Endothelial cell of umbilical vein (primary cell): ENCODE data around the gene DPP10. TPM values are rescaled to one million over a fixed set of nuclear protein-coding genes. Genes with fewer than 3 reads are reported as not detected.

Source experiments
- BruUV-seq: library from RNA; stranded (reverse); fragments of 400-500 nt; replicated peaks from 2 replicates; lab custom pipeline; 2021; lab: Mats Ljungman, UMichigan
- CTCF ChIA-PET: fragments of 300-600, 350-600 bp; sonication (Branson Sonifier 250); formaldehyde crosslinking; loops from one replicate; lab custom pipeline; 2021; ENCODE audit warnings: antibody characterized with exemption, inconsistent platforms; lab: Charles Lee
- POLR2A ChIA-PET: fragments of 300-600, 350-600 bp; sonication (Branson Sonifier 250); formaldehyde crosslinking; loops from one replicate; lab custom pipeline; 2021; ENCODE audit warnings: antibody characterized with exemption, inconsistent platforms; lab: Charles Lee
- DNase-seq: peaks from one replicate; pipeline ENCODE4 v3.0.0-alpha.2; 2011; ENCODE audit warnings: low read depth, low spot score
- FAIRE-seq: peaks from 2 replicates; lab custom pipeline; 2011; peaks lifted over from hg19 to GRCh38; lab: Jason Lieb, UNC
- H2AFZ ChIP-seq: 2 replicates; pipeline ENCODE4 v1.6.0; 2012; ENCODE audit warnings: low read depth, low read length, control low read depth, inconsistent platforms
- H3K27ac ChIP-seq: 2 replicates; pipeline ENCODE4 v1.5.1; 2011; ENCODE audit warnings: low read depth, mild to moderate bottlenecking, control low read depth, low read length, moderate library complexity; ENCODE audit not compliant: insufficient read depth
- H3K27me3 ChIP-seq, 2 experiments: 2 replicates each; pipeline versions ENCODE4 v1.6.0 to v1.6.1; 2011; ENCODE audit warnings: low read length in 2 of 2, mixed read lengths in 1 of 2; ENCODE audit not compliant: control insufficient read depth in 2 of 2, insufficient read depth in 2 of 2
- H3K36me3 ChIP-seq, 2 experiments: 2 replicates in 1 of 2; 3 replicates in 1 of 2; pipeline ENCODE4 v1.5.1; 2011; ENCODE audit warnings: low read length in 2 of 2, mild to moderate bottlenecking in 1 of 2, moderate library complexity in 1 of 2; ENCODE audit not compliant: control insufficient read depth in 2 of 2, insufficient read depth in 2 of 2; ENCODE audit errors: extremely low read depth in 1 of 2
- H3K4me1 ChIP-seq: 3 replicates; pipeline ENCODE4 v1.5.1; 2011; ENCODE audit warnings: mild to moderate bottlenecking, low read length; ENCODE audit not compliant: control insufficient read depth, insufficient read depth; ENCODE audit errors: extremely low read depth
- H3K4me2 ChIP-seq: 2 replicates; pipeline ENCODE4 v1.6.1; 2011; ENCODE audit warnings: low read length, control low read depth, mixed read lengths; ENCODE audit not compliant: insufficient read depth
- H3K4me3 ChIP-seq, 3 experiments: fragments of 200-600 bp in 1 of 3; sonication (generic), shearing (Covaris generic) in 1 of 3; replicated peaks in 1 of 3; 2 replicates each; pipeline ENCODE4 v1.5.1; 2011 to 2016; ENCODE audit warnings: control low read depth in 3 of 3, low read length in 3 of 3, mild to moderate bottlenecking in 2 of 3, inconsistent platforms in 1 of 3, low read depth in 1 of 3, moderate library complexity in 1 of 3; ENCODE audit not compliant: insufficient read depth in 1 of 3
- H3K79me2 ChIP-seq: 2 replicates; pipeline ENCODE4 v1.6.0; 2012; ENCODE audit warnings: low read length, inconsistent platforms; ENCODE audit not compliant: control insufficient read depth, insufficient read depth
- H3K9ac ChIP-seq: replicated peaks from 2 replicates; pipeline ENCODE3; 2011; ENCODE audit warnings: low read length, control low read depth; ENCODE audit not compliant: insufficient read depth; ENCODE audit errors: extremely low read depth
- H3K9me1 ChIP-seq: replicated peaks from 3 replicates; pipeline ENCODE4 v1.6.0; 2011; ENCODE audit warnings: mild to moderate bottlenecking, low read length; ENCODE audit not compliant: control insufficient read depth, insufficient read depth; ENCODE audit errors: extremely low read depth
- H3K9me3 ChIP-seq: replicated peaks from 2 replicates; pipeline ENCODE4 v1.5.1; 2012; ENCODE audit warnings: low read length, inconsistent platforms; ENCODE audit not compliant: control insufficient read depth, insufficient read depth
- H4K20me1 ChIP-seq: replicated peaks from 2 replicates; pipeline ENCODE3; 2011; ENCODE audit warnings: mild to moderate bottlenecking, low read length; ENCODE audit not compliant: control insufficient read depth, insufficient read depth; ENCODE audit errors: extremely low read depth
- CTCF ChIP-seq, 2 donors: IDR thresholded peaks; 1 replicate in 1 of 2; 2 replicates in 1 of 2; pipeline ENCODE4 v1.5.1; 2011; ENCODE audit warnings: low read length in 2 of 2, mild to moderate bottlenecking in 2 of 2, moderate library complexity in 2 of 2, control low read depth in 1 of 2, inconsistent platforms in 1 of 2, low read depth in 1 of 2; ENCODE audit not compliant: insufficient read depth in 1 of 2; ENCODE audit errors: extremely low read depth in 1 of 2
- EZH2 ChIP-seq: IDR thresholded peaks from 2 replicates; pipeline ENCODE4 v1.6.1; 2012; ENCODE audit warnings: borderline replicate concordance, low read depth, mild to moderate bottlenecking, moderate library complexity, low read length, inconsistent platforms; ENCODE audit not compliant: severe bottlenecking
- FOS ChIP-seq: IDR thresholded peaks from 2 replicates; pipeline ENCODE4 v1.6.1; 2011; ENCODE audit warnings: mild to moderate bottlenecking, low read length, moderate library complexity, borderline replicate concordance; ENCODE audit not compliant: insufficient read depth
- GATA2 ChIP-seq: IDR thresholded peaks from 2 replicates; pipeline ENCODE4 v1.7.0; 2011; ENCODE audit warnings: low read depth, mild to moderate bottlenecking, moderate library complexity, mixed read lengths, low read length; ENCODE audit not compliant: insufficient read length, insufficient read depth
- JUN ChIP-seq: IDR thresholded peaks from 2 replicates; pipeline ENCODE4 v1.6.1; 2011; ENCODE audit warnings: borderline replicate concordance, low read depth; ENCODE audit not compliant: insufficient read length, insufficient read depth
- MAX ChIP-seq: IDR thresholded peaks from 2 replicates; pipeline ENCODE4 v1.6.1; 2011; ENCODE audit not compliant: insufficient read depth, insufficient read length
- MYC ChIP-seq: IDR thresholded peaks from one replicate; pipeline ENCODE4 v1.6.1; 2011; ENCODE audit warnings: mild to moderate bottlenecking, low read depth, low read length
- POLR2A ChIP-seq: IDR thresholded peaks from 2 replicates; pipeline ENCODE4 v1.6.1; 2012; ENCODE audit warnings: low read depth, mild to moderate bottlenecking, control low read depth, low read length
- POLR2AphosphoS5 ChIP-seq: IDR thresholded peaks from 2 replicates; pipeline ENCODE4 v1.6.1; 2012; ENCODE audit warnings: low read depth, mild to moderate bottlenecking, control low read depth, low read length, moderate library complexity; ENCODE audit not compliant: insufficient read depth
- dilution Hi-C: fragments of 300-500 bp; cut with MboI; formaldehyde crosslinking; loops from one replicate; pipeline ENCODE4 v1.15.0; 2019; ENCODE audit warnings: low sequenced_read_pairs; ENCODE audit not compliant: extremely low pct_ligation_motif_present
- intact Hi-C: fragments of 100-400 bp; cut with micrococcal nuclease; formaldehyde crosslinking; loops from one replicate; pipeline ENCODE4 v1.10.0; 2022
- polyA plus RNA-seq, 4 experiments: library from polyadenylated mRNA; depleted of rRNA in 3 of 4; stranded (reverse) in 3 of 4; unstranded in 1 of 4; fragments of >200 nt; gene quantifications; 2 replicates each; pipeline versions ENCODE4 v1.2.1 to v1.2.3, GENCODE V29; 2011 to 2012; ENCODE audit warnings: missing spikeins in 1 of 4
- total RNA-seq: library from RNA; stranded (reverse); gene quantifications from 2 replicates; pipeline ENCODE4 v1.2.3, GENCODE V29; 2021

DPP10 gene
- total and polyA plus RNA-seq, 2 donors (not counting 3 experiments of a cell fraction or from before 2014, with no cell fraction given), result not detected

- TF ChIP-seq CTCF (IDR thresholded peaks at IDR 0.05; ENCODE audit: extremely low read depth in 1 of 2, insufficient read depth in 1 of 2, low read depth in 1 of 2, low read length in 2 of 2) (no peak), JUN (no peak), GATA2 (no peak), MYC (no peak), POLR2A (no peak), MAX (no peak), FOS (no peak), EZH2 (no peak), POLR2AphosphoS5 (no peak)
- Histone ChIP-seq H3K27me3 (no peaks in the 10 kb centered on the region), H3K36me3 (no peaks in the 10 kb centered on the region), H3K9ac (no peak overlapping the region), H3K9me3 (no peaks in the 10 kb centered on the region), H3K4me1 (no peaks in the 10 kb centered on the region), H3K27ac (no peak overlapping the region), H3K4me2 (no peak overlapping the region), H4K20me1 (no peaks in the 10 kb centered on the region), H2AFZ (no peak overlapping the region), H3K9me1 (no peaks in the 10 kb centered on the region), H3K4me3 (no peak overlapping the region), H3K79me2 (no peaks in the 10 kb centered on the region)
- DNase-seq (no peak), FAIRE-seq (no peak)
- dilution Hi-C loops, result no loop called here
- no TSS peak for BruUV-seq
- intact Hi-C loops, result no loop called here
- POLR2A ChIA-PET, result no interaction called here
- CTCF ChIA-PET, result no interaction called here
Observed at GRCh38 chr2:115413791-115414190, 971.4 kb downstream of the DPP10 start.
